GM19324 (cell line): ENCODE measurements around the gene TFDP3.

Experiments
- ATAC-seq: cut with Tn5 transposase; IDR thresholded peaks from one replicate; pipeline ENCODE4 v1.9.1; 2021; ENCODE audit warnings: mild to moderate bottlenecking, moderate library complexity; ENCODE audit not compliant: unreplicated experiment, low FRiP score

The TFDP3 gene

GRCh38 chrX:133188631-133189030 lies 29.5 kb downstream of the TFDP3 start:
- ATAC-seq, result no peak

DNA sequence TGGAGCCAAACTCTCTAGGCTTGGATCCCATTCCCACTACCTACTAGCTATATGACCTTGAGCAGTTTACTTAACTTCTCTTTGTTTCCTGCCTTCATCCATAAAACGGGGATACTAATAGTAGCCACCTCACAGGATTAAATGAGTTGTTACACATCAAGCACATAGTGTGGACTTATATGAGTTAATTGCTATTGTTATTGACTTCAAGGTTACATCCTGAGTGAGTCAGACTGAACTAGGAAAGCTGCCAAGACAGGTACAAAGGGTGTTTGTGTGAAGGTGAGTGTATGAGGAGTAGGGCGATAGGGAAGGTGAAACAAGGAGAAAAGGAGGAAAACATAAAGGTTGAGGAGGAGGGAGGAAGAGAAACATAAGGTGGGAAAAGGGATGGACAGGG lies 32.2 kb downstream of the TFDP3 start:
- ATAC-seq, result no peak

DNA sequence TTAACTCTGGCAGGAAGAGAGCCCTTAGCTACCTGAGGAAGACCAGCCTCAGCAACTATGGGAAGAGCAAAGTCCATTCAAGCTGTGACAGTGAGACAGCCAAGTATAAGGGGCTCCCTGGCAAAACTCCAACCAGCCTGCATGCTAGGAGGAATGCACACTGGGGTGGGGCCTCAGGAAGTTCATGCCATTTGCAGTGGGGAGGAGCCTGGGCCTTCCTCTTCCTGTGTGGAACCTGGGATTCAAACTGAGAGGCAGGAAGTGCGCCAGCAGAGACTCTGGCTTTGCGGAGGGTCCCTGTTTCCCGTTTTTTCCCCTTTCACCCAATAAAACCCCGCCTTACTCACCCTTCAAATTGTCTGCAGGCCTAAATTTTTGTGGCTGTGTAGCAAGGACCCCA lies 33.0 kb downstream of the TFDP3 start:
- no peak for ATAC-seq

DNA sequence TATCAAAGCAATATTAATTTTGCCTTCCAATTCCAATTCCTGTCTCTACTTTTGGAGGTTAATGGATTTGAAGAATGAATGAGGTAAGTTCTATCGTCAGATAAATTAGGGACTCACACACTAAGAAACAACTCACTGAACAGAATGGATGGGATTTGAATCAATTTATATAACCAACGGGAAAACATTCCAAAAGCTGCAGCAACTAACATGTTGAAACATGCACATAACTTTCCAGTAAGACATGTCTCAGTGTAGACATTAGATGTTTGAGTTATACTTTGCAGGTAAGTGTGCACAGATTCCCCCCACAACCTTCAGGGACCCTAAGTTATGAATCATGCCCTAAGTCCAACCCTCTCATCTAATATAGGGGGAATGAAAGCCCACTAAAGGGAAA lies 34.3 kb downstream of the TFDP3 start:
- no peak for ATAC-seq

- ATAC-seq, result no peak
Observed at GRCh38 chrX:133179500-133179899, 38.7 kb downstream of the TFDP3 start.

DNA sequence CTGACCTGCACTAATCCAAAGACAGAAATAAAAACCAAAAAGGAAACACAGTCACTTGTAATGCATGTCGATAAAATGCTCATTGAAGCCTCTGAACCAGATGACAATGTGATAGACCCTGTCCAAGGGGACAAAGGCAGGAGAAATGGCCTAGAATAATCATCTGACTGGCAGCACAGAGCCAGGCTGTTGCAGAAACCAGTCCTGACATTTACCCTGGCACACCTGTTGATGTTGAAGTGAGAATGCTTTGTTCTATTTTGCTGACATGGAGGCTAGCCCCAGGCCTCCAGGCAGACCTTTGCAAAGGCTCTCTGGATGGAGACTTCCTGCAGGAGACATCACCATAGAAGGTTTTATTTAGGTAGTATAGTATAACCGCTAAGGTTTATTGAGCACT lies 41.0 kb downstream of the TFDP3 start:
- ATAC-seq, result no peak

GRCh38 chrX:133175605-133176004 lies 42.5 kb downstream of the TFDP3 start:
- no peak for ATAC-seq

DNA sequence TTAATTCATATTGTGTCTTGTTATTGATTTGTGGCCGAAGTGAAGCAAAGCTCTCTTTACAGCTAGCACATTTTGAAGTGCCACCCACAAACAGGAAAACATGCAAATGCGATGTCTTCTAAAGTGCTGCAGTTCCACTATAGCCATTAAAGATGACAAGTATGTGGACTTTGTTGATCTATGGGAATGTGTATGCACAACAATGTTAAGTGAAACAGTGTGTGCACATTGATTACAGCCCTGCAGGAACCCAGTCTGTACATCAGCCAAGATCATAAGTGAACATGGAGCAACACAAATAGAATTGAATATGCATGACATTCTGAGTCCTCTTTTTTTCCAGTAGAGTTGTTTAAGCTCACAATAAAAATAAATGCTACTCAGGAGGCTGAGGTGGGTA lies 43.0 kb downstream of the TFDP3 start:
- no peak for ATAC-seq

DNA sequence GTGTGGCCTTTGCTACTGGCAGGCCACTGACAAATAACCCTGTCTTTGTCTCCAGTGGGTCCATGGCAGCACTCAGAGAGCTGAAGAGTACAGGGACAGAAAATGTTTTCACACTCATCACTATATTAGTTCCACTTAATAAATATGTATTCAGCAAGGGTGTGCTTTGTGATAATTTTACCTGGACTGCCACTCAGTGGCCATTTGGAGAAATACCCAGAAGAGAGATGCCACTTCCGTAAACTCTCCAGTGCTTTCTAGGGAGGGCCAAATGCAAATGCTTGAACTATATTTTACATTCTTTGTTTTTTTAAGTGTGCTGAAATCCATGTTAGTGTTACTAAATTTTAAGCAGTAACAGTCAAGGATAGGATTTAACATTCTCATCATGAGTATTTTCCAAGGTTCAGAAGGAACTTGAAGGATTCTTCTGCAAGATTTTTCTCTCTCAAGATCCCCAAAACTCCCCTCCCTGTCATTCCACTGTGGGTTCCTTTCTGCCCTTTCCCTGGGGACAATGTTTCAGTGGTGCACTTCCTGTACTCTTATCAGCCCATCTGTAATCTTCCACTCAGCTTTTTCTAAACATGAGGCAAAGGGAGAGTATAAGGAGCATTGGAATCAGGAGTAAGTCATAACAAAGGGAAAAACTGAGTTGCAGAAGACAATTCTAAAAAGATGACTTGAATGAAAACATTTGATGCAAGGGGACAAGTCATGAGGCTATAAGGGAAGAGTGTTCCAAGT lies 46.0 kb downstream of the TFDP3 start:
- ATAC-seq, result no peak
